ENCODE data around the gene VDR.

The VDR gene

GRCh38 chr12:47935184-47935583, 30.4 kb upstream of the VDR start:
- ChIA-PET CTCF (no interaction called here), POLR2A (ENCODE audit: low non-redundant PET) (no interaction called here)
- no peak overlapping the region for H3K27ac ChIP-seq
- DNase-seq (ENCODE audit: low spot score) = no peak
- no peak for TF ChIP-seq CTCF (conservative IDR thresholded peaks at IDR 0.05; ENCODE audit: low read depth)

- no peak for DNase-seq (ENCODE audit: low spot score)
- CTCF ChIA-PET = no interaction called here
- H3K27ac ChIP-seq = no peak overlapping the region
- no peak for TF ChIP-seq CTCF (conservative IDR thresholded peaks at IDR 0.05; ENCODE audit: low read depth)
- POLR2A ChIA-PET (ENCODE audit: low non-redundant PET) = no interaction called here
Measured at GRCh38 chr12:47931187-47931586, 26.4 kb upstream of the VDR start.

- ChIA-PET CTCF (no interaction called here), POLR2A (ENCODE audit: low non-redundant PET) (interaction anchor here (0.5 kb wide), 1 partner anchor 15 kb away, joined by 3 read pairs; no protein-coding TSS in a partner anchor)
- no peak overlapping the region for H3K27ac ChIP-seq
- TF ChIP-seq CTCF (conservative IDR thresholded peaks at IDR 0.05; ENCODE audit: low read depth) = no peak
- no peak for DNase-seq (ENCODE audit: low spot score)
Measured at GRCh38 chr12:47930634-47931033, 25.8 kb upstream of the VDR start.

GRCh38 chr12:47927346-47927745, 22.6 kb upstream of the VDR start:
- CTCF ChIA-PET = interaction anchor here (1.0 kb wide), 1 partner anchor 22 kb away, joined by 3 read pairs; no protein-coding TSS in a partner anchor

GRCh38 chr12:47921907-47922306, 17.1 kb upstream of the VDR start:
- ChIA-PET CTCF (interaction anchor here (0.6 kb wide), 2 partner anchors 28 to 147 kb away, joined by 3 read pairs; no protein-coding TSS in a partner anchor), POLR2A (ENCODE audit: low non-redundant PET) (no interaction called here)

More at GRCh38 chr12:47927346-47927745, 22.6 kb upstream of the VDR start:
- no peak for TF ChIP-seq CTCF (conservative IDR thresholded peaks at IDR 0.05; ENCODE audit: low read depth)
- POLR2A ChIA-PET (ENCODE audit: low non-redundant PET) = no interaction called here
- no peak overlapping the region for H3K27ac ChIP-seq
- no peak for DNase-seq (ENCODE audit: low spot score)

GRCh38 chr12:47920913-47921312, 16.1 kb upstream of the VDR start:
- no peak for TF ChIP-seq CTCF (conservative IDR thresholded peaks at IDR 0.05; ENCODE audit: low read depth)
- POLR2A ChIA-PET (ENCODE audit: low non-redundant PET) = no interaction called here
- CTCF ChIA-PET = no interaction called here
- no peak overlapping the region for H3K27ac ChIP-seq
- no peak for DNase-seq (ENCODE audit: low spot score)

More at GRCh38 chr12:47921907-47922306, 17.1 kb upstream of the VDR start:
- DNase-seq (ENCODE audit: low spot score) = no peak
- H3K27ac ChIP-seq = no peak overlapping the region
- no peak for TF ChIP-seq CTCF (conservative IDR thresholded peaks at IDR 0.05; ENCODE audit: low read depth)

- H3K27ac ChIP-seq = no peak overlapping the region
- no peak for DNase-seq (ENCODE audit: low spot score)
- CTCF ChIA-PET = no interaction called here
- POLR2A ChIA-PET (ENCODE audit: low non-redundant PET) = no interaction called here
- no peak for TF ChIP-seq CTCF (conservative IDR thresholded peaks at IDR 0.05; ENCODE audit: low read depth)
Measured at GRCh38 chr12:47913081-47913480, 8.3 kb upstream of the VDR start.
